RWPE1 (cell line): ENCODE measurements around the gene LRRC74A.

Experiments
- CTCF ChIA-PET: fragments of 350-600 bp; sonication (Branson Sonifier 250); formaldehyde crosslinking; extraction: SDS; loops from one replicate; lab custom pipeline; 2021; lab: Yijun Ruan, JAX
- POLR2A ChIA-PET: fragments of 400-600 bp; formaldehyde crosslinking; extraction: SDS; loops from one replicate; lab custom pipeline; 2020; ENCODE audit warnings: antibody characterized with exemption; ENCODE audit not compliant: low non-redundant PET; lab: Yijun Ruan, JAX
- DNase-seq: peaks from one replicate; pipeline ENCODE4 v3.0.0; 2012; ENCODE audit warnings: low spot score
- H3K27ac ChIP-seq: fragments of 450-650 bp; 2 replicates; pipeline ENCODE4 v1.5.1; 2017
- TF ChIP-seq, protein P1 (sequence below): fragments of 450-650 bp; conservative IDR thresholded peaks from 2 replicates; pipeline ENCODE4 v1.5.1; 2017; ENCODE audit warnings: low read depth, mild to moderate bottlenecking

The LRRC74A gene

DNA sequence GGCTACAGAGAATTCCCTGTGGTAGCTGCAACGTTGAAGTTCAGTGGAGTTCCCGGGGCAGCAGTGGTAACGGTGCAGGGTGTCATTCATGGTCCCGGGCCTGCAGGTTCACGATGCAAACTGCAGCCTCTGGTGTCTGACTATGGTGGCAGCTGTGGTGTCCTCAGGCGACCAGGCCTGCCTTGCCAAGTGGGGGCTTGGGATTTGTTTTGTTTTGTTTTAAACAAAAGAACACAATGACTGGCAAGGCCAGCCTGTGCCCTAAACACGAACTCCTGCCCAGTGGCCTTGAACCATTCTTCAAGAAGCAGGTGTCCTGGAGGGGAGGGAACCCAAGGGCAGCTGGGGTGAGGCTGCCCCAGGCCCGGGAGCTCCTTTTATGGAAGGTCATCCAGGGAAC is 48.5 kb downstream of the LRRC74A start:
- no peak overlapping the region for H3K27ac ChIP-seq
- DNase-seq: no peak
- TF ChIP-seq, protein P1, sequence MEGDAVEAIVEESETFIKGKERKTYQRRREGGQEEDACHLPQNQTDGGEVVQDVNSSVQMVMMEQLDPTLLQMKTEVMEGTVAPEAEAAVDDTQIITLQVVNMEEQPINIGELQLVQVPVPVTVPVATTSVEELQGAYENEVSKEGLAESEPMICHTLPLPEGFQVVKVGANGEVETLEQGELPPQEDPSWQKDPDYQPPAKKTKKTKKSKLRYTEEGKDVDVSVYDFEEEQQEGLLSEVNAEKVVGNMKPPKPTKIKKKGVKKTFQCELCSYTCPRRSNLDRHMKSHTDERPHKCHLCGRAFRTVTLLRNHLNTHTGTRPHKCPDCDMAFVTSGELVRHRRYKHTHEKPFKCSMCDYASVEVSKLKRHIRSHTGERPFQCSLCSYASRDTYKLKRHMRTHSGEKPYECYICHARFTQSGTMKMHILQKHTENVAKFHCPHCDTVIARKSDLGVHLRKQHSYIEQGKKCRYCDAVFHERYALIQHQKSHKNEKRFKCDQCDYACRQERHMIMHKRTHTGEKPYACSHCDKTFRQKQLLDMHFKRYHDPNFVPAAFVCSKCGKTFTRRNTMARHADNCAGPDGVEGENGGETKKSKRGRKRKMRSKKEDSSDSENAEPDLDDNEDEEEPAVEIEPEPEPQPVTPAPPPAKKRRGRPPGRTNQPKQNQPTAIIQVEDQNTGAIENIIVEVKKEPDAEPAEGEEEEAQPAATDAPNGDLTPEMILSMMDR: no peak
- CTCF ChIA-PET: interaction anchor here (0.7 to 6.7 kb wide), 7 partner anchors 34 to 221 kb away, joined by 3 to 81 read pairs (median 10); no protein-coding TSS in a partner anchor
- POLR2A ChIA-PET: no interaction called here

DNA sequence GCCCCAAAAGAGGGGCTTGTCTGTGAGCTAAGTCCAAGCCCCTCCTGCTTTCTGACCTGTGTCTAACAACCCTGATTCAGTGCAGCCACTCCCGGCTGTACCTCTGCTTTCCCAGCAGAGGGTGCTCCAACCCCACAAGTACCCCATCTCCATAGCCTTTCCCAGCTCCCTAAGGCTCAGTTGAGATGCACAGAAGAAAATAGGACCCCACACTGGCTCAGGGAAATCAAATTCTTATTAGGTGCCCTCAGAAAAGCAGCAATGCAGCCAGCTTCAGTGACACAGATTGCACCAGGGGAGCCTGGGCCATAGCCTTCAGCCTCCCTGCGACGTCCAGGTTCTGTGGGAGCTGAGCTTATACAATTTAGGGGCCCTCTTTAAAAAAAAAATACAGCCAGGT is 49.9 kb downstream of the LRRC74A start:
- H3K27ac ChIP-seq: no peak overlapping the region
- CTCF ChIA-PET: interaction anchor here (0.6 to 6.7 kb wide), 41 partner anchors 9 to 1973 kb away, joined by 3 to 81 read pairs (median 5); no protein-coding TSS in a partner anchor
- POLR2A ChIA-PET: no interaction called here
- DNase-seq: peak; percentile 81
- TF ChIP-seq, protein P1: peak; percentile 90

DNA sequence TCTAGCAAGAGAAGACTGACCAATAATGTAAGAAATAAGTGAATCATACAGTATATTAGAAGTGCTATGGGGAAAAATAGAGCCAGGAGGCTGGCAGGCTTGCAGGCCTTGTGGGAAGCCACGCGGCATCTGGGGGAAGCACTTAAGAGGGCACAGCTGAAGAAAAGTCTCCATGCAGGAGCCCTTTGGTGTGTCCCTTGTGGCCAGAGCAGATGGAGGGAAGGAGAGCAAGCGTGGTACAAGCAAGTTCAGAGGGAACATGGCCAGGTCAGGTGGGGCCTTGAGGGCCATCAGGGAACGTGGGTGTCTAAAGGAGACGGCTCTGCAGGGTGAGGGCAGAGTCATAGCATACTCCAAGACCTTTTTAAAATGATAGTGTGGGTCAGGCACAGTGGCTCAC is 51.7 kb downstream of the LRRC74A start:
- ChIA-PET CTCF (interaction anchor here (2.6 to 6.7 kb wide), 2 partner anchors 40 to 193 kb away, joined by 20 to 81 read pairs; no protein-coding TSS in a partner anchor), POLR2A (no interaction called here)
- no peak overlapping the region for H3K27ac ChIP-seq
- TF ChIP-seq, protein P1: no peak
- no peak for DNase-seq

DNA sequence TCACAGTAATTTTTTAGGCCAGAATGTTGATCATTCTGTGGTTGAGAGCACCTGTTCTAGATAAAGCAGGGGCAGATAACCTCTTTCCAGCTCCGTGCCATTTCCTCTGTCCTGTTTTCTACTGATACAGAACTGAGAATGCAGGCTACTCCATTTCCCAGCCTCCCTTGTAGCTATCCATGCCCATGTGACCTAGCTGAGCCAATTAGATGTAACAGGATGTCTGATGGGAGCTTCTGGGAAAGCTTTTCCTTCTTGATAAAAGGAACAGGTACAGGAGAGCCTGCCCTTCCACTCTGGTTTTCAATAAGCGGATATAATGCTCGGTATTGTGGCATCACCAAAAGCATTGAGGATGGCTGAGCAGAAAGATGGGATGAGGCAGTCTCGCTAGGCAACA is 54.2 kb downstream of the LRRC74A start:
- H3K27ac ChIP-seq: no peak overlapping the region
- ChIA-PET CTCF (interaction anchor here (1.2 kb wide), 1 partner anchor 179 kb away, joined by 3 read pairs; no protein-coding TSS in a partner anchor), POLR2A (no interaction called here)
- no peak for DNase-seq
- TF ChIP-seq, protein P1: no peak

DNA sequence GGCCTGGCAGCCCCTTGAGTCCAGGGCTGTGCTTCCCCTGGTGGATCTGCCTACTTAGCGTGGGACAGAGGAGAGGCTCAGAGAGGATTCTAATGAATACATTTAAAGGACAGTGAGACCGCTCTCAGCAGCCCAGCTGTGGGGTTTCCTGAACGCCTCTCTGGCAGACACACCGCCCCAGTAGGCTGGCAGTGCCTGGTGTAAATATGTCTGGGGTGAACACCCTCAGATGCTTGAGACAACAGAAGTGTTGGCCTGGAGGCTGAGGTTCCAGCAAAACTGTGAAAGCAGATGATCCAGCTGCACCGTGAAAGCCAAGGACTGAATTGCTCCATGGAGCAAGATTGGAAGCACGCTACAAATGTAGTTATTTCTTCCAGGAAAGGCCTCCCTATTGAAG is 55.1 kb downstream of the LRRC74A start:
- DNase-seq: no peak
- TF ChIP-seq, protein P1: no peak

DNA sequence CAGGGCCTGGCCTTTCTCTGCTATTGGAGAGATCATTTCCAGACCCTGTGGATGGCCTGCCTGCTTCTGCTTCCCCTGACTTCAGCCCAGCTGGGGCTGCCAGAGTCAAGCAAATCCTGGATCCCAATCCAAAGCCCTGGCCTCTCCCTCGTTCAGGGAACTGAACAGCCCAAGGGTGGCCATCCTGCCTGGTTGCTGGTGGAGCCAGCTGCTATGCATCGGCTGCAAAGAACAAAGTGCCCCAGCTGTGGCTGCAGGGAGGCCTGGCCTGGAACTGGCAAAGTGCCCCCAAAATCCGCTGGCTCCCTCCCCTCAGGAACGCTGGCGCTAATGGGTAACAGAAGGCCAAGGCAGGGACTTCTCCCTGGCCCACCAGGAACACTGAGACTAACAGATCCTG is 56.4 kb downstream of the LRRC74A start:
- POLR2A ChIA-PET: no interaction called here
- H3K27ac ChIP-seq: no peak overlapping the region
- CTCF ChIA-PET: interaction anchor here (0.6 to 1.2 kb wide), 2 partner anchors 31 to 67 kb away, joined by 3 to 5 read pairs; no protein-coding TSS in a partner anchor
- TF ChIP-seq, protein P1: no peak
- DNase-seq: no peak

More for the DNA sequence above, 55.1 kb downstream of the LRRC74A start:
- H3K27ac ChIP-seq: no peak overlapping the region
- ChIA-PET POLR2A (no interaction called here), CTCF (interaction anchor here (1.0 to 1.2 kb wide), 2 partner anchors 8 to 32 kb away, joined by 3 to 5 read pairs; no protein-coding TSS in a partner anchor)
